CD4-positive, alpha-beta T cell treated with Interleukin-15 for 1 hour (primary cell): ENCODE data around the gene SPINK14.

ENCODE experiments used
- DNase-seq: peaks from one replicate; pipeline ENCODE4 v3.0.0-alpha.2; 2020

SPINK14 gene

DNA sequence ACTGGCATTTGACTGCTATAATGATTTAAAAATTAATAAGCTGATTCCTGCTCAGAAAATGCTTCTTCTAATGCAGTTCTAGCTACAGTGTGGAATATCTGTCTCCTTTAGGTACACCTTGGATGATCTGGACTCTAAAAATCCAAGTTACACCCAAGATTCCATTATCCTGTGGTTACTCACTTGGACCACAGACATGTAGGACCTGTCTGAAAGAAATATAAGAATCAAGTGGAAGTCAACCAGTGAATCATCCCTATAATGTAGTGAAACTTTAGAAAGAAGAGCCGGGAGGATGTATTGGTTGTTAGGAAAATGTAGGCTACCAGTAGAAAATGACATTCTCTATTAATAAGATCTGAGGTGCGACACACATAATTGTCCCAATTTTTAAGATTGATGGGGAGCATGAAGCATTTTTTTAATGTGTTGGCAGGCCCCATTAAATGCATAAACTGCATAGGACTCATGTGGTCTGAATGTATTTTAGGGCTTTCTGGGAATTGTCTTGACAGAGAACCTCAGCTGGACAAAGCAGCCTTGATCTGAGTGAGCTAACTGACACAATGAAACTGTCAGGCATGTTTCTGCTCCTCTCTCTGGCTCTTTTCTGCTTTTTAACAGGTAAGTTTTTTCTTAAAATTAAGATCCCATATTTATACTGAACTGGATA is 34.3 kb downstream of the SPINK14 start, which contains the start of gene SPINK6:
SPINK6 (plus strand) TSS at position 512 of the 673 bp plus-strand sequence; CDS start at position 567, 55 bp downstream.
- DNase-seq: no peak

DNA sequence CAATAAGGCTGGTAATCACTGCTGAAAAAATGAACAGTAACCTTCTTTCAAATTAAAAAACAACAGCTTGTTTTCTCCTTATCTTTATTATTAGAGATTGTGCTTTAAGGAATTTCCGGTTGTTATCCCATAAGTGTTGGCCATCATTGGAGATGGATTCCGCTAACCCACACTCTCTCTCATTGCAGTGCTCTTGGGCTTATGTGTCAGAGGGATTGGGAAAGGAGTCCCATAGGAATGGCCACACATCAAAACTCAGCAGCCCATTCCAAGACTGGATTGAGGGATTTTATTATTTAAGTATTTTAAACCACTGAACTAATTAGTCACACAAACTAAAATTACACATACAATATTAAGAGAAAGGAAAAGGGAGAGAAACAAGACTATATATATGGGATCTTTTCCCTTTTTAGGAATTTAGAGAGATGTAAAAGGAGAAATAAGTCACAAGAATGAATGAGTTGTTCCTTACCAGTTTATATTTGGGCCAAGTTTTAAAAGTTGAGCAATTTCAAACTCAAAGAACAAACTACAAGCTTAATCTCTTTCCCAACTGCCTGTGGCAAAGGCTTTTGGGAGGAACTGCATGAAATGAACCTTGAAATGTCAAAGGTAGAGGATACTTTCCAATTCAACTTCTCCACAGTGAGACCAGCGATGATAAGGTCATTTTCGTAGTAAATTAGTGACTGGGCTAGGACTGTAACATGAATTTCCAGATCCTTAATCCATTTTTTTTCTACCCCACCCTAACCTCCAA is 36.9 kb downstream of the SPINK14 start:
- no peak for DNase-seq

DNA sequence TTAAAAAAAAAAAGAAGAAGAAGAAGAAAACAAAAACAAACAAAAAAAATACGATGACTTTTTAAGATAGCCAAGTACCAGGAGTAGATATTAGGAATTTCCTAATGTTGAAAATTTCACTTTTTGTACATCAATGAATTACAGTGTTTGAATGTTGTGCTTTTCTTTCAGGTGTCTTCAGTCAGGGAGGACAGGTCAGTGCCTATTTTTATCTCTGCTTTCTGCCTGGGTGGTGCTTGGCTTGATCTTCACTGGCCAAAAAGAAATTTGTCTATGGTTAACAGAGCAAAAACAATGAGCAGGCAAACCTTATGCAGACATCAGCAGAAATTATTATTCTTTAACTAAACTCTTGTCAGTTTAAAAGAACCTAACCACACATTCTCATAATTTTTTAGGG is 37.5 kb downstream of the SPINK14 start:
- DNase-seq: no peak

DNA sequence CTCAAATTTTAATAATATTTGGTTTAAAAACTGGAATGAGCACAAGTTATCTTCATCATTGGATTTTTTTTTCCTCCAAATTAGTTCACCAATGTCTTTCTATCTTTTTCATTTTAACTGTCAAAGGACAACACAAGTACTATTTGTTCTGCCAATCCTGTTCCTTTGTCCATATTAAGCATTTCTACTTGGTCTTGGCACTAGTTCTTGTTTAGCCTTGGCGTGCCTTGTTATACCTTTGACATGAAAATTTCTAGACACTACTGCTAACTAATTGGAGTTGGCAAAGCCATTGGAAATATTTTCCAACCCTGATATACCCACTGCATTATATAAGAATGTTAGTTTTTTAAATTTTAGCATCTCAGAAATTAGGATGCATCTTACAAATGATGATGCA is 38.3 kb downstream of the SPINK14 start:
- no peak for DNase-seq

DNA sequence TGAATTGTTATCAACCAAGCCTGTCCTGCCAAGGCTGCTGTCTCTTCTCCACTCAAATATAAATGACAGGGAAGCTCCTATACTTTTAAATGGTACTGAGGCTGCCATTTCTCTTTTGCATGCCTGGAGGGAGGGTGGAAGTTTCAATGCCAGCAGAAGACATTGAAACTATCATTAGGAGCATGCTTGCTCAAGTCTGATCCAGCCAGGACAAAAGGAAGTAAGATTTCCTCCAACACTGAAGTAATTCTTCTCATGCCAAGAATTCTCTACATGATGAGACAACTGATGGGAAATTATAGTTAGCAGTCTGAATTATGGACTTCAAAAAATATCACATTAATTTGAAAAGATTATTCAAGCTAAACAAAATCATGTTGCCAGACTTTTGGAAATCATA is 39.9 kb downstream of the SPINK14 start:
- DNase-seq: no peak

DNA sequence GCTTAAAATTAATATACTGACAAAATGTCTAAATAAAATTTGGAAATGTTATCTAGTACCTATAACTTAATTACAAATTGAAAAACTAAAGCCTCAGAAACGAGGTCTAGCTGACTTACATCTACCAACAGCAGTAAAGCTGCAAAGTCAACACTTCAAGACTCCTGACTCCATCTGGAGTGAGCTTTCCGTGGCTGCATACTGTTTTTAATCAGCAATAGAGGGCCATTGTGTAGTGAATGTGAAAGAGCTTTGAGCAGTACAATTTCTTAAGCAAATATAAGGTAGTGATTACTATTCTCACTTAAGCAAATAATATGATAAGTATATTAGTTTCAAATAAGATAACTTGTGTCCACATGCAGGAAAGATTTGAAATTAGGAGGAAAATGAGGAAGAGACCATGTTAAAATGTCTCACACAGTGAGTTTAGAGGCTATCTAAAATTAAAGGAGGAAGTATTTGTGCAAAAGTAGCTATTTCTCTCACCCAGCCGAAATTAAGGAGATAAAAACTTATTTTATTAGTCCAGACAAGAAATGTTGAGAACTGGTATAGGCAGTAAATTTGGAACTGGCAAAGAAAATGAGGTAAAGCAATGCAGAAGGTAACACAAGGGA is 40.9 kb downstream of the SPINK14 start:
- no peak for DNase-seq

DNA sequence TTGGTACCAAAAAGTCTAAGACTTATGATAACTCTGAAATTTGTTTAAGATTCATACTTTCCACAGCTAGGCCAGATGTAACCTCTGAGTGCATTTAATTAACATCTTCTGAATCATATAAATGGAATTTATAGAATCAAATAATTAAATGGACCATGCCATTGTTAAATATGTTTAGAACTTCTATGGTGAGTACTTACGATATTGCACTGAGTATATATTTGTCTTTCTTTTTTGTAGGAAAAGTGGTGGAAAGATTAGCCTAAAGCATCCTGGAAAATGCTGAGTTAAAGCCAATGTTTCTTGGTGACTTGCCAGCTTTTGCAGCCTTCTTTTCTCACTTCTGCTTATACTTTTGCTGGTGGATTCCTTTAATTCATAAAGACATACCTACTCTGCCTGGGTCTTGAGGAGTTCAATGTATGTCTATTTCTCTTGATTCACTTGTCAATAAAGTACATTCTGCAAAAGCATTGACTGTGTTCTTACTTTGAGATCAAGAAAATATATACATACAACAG is 46.4 kb downstream of the SPINK14 start:
- no peak for DNase-seq

DNA sequence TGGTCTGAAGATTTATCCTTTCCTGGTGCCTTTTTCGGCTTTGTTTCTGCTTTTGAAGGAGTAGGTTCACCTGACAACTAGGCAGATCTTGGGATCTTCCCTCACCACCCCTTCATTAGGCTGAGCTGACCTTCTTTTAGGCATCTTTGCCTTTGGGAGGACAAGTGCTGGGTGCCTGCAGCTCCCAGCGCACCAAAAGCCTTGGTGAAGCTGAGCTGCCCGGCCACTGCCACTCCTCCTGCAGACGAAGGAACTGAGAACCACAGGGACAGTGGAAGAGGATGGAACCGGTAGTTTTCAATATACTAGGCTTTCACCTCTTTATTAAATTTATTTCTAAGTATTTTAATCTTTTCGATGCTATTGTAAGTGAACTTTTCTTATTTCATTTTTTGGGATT is 53.2 kb downstream of the SPINK14 start:
- no peak for DNase-seq

DNA sequence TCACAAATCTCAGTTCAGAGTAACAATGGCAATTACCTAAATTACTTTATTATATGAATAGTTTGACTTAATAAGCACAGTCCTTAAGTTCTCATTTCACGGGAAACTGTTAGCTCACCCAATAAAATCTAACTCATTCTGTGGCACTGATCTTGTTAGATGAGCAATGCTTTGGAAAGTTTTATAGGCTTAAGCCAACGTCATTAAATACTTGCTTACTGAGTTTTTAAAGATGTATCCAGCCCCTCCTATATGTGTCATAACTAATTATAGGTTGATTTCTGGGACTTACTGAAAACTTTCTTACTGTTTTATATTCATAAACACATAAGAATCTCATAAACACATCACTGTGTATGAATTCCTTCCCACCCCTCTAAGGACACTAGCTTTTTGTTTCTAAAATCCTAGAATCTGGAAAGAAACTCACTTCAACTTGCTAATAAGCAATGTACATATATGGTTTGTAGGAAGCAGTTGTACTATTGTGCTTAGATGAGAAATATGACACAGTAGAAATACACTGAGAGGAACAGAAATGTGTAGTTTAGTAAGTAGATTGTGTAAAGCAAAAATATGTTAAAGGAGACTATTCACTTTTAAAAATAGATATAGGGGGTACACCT is 55.9 kb downstream of the SPINK14 start:
- no peak for DNase-seq
